Measurements from ENCODE around the gene DOLPP1.

Gene DOLPP1

GRCh38 chr9:129081388-129081904 lies 535 bp downstream of the DOLPP1 start:
- CTCF ChIA-PET = interaction anchor here (0.8 to 1.2 kb wide), 3 partner anchors 15 to 32 kb away, joined by 3 to 4 read pairs (median 3); no protein-coding TSS in a partner anchor
- no peak for TF ChIP-seq CTCF (IDR thresholded peaks at IDR 0.05; ENCODE audit: insufficient read depth, low read length, missing control alignments)

GRCh38 chr9:129084087-129084486 lies 3.2 kb downstream of the DOLPP1 start:
- TF ChIP-seq CTCF (IDR thresholded peaks at IDR 0.05; ENCODE audit: insufficient read depth, low read length, missing control alignments) = no peak
- ChIA-PET POLR2A (no interaction called here), CTCF (no interaction called here)
- no peak overlapping the region for H3K4me3 ChIP-seq (ENCODE audit: low read depth, low read length)
- no peak for DNase-seq (ENCODE audit: low read depth, low spot score)

More at GRCh38 chr9:129081388-129081904, 535 bp downstream of the DOLPP1 start:
- peak overlapping the region; percentile 89 for H3K4me3 ChIP-seq (ENCODE audit: low read depth, low read length)
- no peak for DNase-seq (ENCODE audit: low read depth, low spot score)
- POLR2A ChIA-PET = interaction anchor here (0.6 to 1.0 kb wide), 2 partner anchors 11 to 852 kb away, joined by 3 read pairs; no protein-coding TSS in a partner anchor

GRCh38 chr9:129089246-129089645 lies 8.3 kb downstream of the DOLPP1 start:
- H3K4me3 ChIP-seq (ENCODE audit: low read depth, low read length) = no peak overlapping the region
- no peak for DNase-seq (ENCODE audit: low read depth, low spot score)
- no peak for TF ChIP-seq CTCF (IDR thresholded peaks at IDR 0.05; ENCODE audit: insufficient read depth, low read length, missing control alignments)
- ChIA-PET CTCF (interaction anchor here (0.6 kb wide), 1 partner anchor 34 kb away, joined by 3 read pairs; no protein-coding TSS in a partner anchor), POLR2A (no interaction called here)

- no peak for DNase-seq (ENCODE audit: low read depth, low spot score)
- CTCF ChIA-PET = interaction anchor here (0.9 kb wide), 2 partner anchors 9 kb away, joined by 3 to 5 read pairs; no protein-coding TSS in a partner anchor
- H3K4me3 ChIP-seq (ENCODE audit: low read depth, low read length) = no peak overlapping the region
- no peak for TF ChIP-seq CTCF (IDR thresholded peaks at IDR 0.05; ENCODE audit: insufficient read depth, low read length, missing control alignments)
- POLR2A ChIA-PET = no interaction called here
These were observed 12.9 kb downstream of the DOLPP1 start for GRCh38 chr9:129093602-129094386.

- no peak overlapping the region for H3K4me3 ChIP-seq (ENCODE audit: low read depth, low read length)
- TF ChIP-seq CTCF (IDR thresholded peaks at IDR 0.05; ENCODE audit: insufficient read depth, low read length, missing control alignments) = no peak
- DNase-seq (ENCODE audit: low read depth, low spot score) = no peak
- ChIA-PET POLR2A (no interaction called here), CTCF (interaction anchor here (0.9 to 1.0 kb wide), 2 partner anchors 8 to 15 kb away, joined by 3 to 5 read pairs; no protein-coding TSS in a partner anchor)
These were observed 13.7 kb downstream of the DOLPP1 start for GRCh38 chr9:129094387-129095169.

Data from AG04449 (cell line).